Measurements from ENCODE around the gene EHF.
A peak's percentile ranks its signal among the peaks of the same experiment; 100 is the strongest.
"Not testable (repeated sequence)": the region's sequence is repeated elsewhere in the genome, so short reads cannot be mapped to it uniquely, and the experiment has no call there.

Gene EHF

DNA sequence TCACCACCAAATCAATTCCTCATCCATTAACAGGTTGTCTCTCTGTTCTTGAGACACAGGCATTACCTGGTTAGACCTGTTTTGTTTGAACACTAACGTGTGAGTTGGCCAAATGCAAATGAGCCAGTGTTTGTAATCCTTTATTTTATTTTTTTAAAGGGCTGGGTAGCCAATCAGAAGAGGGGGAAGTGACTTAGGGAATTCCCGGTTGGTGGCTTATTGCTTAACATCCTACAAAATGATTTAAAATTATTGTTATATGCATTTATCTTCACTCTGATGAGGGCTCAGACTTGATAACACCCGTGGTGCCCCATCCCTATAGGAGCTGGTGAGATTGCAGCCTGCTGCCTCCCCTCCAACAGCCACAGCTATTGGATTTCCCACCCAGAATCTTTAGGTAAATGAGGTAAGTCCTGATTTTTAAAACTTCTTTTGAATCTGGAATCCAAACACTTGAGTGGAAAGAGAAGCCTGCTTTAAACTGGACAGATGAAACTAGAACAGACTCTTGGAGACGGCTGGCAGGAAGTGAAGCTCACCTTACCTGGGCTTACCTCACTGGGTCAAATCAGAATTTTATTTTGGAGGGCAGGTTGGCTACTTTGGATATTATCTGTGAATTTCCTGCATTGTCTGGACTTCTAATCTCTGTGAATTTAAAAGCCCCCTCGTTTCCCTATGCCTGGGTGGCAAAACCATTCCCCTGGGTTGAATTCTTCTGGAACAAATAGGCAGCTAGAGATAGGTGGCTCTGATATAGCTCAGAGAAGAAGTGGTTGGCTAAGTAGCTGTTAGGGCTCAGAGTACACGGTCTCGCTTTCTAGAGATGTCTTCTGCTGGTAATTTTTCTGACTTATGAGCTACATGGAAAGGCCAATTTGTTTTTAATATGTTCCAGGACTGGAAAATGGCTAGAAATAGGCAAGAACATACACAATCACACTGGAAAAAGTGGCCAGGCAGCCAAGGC lies at the start of gene EHF:
Gene EHF, plus strand, starts transcription at position 274 of the 973 bp plus-strand sequence. CDS start 21,538 bp downstream, outside the sequence.
- no peak for DNase-seq

DNA sequence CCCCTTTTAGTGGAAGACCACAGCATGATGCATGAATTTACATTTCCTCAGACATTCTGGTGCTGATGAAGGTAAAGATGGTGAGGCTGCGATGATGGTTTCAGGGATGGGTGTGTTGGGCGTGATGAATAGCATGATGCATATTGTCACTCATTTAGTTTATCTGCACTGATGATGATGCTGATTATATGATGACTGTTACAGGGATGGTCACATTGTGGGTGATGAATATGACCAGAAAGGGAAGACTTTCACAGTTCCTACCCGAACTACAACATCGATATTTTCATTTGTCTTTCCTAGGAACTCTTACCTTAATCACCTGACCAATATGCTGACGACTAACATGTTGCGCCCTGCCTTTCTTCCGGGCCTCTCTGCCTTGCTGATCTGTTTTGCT lies 47.4 kb upstream of the EHF start:
- no peak for DNase-seq

DNA sequence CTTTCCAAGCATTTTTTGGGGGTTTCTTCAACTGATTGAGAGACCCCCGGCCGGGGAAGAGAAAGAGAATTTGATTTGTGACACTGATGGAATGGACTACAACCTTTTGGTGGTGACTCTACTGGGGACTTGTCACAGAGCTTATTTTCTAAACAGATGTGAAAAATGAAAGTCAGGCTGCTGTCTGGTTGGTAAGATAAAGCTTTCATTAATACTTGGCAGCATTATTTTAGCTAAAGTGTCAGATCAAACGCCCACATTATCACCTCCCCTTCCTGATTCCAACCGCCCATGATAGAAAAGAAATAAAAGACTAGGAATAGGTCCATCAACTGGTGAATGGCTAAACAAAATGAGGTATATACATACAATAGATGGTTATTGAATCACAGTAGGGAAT lies 45.6 kb upstream of the EHF start:
- DNase-seq: no peak

GRCh38 chr11:34575671-34576070 lies 45.2 kb upstream of the EHF start:
- DNase-seq: no peak

GRCh38 chr11:34576331-34576730 lies 44.6 kb upstream of the EHF start:
- no peak for DNase-seq

GRCh38 chr11:34583818-34584217 lies 37.1 kb upstream of the EHF start:
- DNase-seq: no peak

DNA sequence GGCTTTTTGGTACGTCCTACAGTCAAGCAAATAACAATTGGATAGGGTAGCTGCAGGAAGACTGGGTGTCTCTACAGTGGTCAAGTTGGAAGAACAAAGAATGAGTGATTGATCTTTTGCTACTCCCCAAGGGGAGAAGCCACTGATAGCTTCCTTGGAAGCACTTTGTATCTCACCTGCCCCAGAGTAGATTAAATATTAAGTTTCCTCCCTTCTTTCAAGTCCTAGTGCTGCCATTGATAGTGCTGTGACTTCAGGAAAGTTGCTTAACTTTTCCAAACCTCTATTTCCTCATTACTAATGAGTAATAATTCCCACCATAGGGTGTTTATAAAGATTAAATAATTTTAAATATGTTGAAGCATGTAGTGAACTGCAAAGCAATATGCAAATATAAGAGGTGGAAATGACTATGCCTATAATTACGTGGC lies 35.6 kb upstream of the EHF start:
- no peak for DNase-seq

GRCh38 chr11:34585735-34586487 lies 35.0 kb upstream of the EHF start:
- peak; percentile 72 for DNase-seq

DNA sequence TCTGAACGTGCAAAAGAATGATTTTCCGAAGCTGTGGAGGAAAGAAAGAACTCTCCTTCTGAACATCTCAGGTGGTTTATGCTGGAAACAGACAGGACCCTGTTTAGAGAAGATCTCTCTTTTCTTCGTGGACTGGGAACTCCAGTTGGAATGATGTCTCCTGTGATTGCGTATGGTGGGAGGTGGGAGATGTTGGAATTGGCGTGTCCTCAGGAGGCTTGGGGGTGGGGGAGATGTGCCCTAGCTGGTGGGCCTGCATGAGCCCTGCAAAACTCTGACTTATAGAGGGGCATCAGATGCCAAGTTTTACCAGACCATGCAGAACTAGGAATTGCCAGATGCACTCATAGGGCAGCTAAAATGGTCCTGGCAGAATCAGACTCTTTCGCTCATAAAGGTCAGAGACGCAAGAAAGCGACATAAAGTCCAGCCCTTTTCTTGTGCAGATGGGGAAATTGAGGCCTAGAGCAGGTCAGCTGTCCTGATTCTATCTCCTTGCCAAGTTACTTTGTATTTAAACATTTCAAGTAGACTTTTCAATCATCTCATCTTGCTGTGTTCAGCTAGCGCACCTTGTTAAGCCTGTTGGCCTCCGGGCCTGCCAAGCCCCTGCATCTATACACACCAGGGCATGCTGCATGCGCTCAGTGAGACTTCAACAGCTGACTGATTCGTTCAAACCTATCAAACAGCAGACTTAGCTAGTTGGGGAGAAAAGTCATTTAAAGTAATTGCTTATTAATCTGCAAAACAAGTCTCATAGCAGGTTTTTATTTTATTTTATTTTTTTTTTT lies 34.2 kb upstream of the EHF start:
- DNase-seq: no peak

DNA sequence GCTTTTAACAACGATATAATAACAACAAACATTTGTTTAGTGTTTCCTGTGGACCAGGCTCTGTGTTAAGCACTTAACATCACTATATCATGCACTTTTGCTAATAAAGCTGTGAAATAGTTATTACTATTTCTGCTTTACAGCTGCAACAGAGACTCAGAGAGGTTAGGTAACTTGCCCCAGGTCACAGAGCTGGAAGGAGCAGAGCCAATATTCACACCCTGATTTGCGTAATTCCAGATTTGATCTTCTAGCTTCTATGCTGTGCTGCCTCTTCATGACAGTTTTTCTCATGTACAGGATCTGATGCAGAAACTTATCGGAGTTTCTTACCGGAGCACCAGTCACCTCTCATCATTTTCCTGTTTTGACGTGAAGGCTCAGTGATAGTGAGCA lies 33.6 kb upstream of the EHF start:
- DNase-seq: no peak

GRCh38 chr11:34588023-34588422 lies 32.9 kb upstream of the EHF start:
- no peak for DNase-seq

DNA sequence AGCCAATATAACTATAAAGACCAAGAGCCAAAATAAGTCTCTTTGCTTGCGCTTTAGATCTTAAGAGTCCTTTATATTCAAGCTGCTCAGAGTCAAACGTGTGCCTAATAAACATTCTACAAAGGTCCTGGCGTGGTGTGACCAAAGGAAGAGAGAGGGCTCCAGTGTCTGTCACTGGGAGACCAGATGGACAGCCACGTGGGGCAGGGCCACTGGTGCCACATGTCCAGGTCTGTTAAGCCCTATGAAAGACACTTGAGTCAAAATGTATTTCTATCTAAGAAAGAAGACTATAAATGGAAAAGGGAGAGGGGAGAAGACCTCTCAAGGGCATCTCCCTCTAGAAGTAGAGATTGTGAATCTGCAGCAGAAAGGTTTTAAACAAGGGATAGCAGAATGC lies 32.2 kb upstream of the EHF start:
- DNase-seq: no peak

GRCh38 chr11:34589177-34589576 lies 31.7 kb upstream of the EHF start:
- DNase-seq: not testable (repeated sequence)

DNA sequence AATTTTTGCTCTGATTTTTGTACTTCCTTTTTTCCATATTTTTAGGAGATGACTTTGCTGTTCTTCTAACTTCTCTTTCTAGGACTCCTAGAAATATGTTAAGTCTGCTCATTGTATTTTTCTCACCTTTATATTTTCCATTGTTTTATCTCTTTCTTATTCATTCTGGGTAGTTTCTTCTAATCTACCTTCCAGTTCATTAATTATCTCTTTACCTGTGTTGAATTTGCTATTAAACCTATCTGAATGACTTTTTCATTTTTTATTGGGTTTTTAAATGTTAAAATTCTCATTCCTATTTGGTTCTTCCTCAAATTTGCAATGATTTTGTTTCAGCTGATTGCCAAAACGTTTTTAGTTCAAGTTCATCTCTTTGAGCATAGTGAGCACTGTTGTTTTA lies 27.8 kb upstream of the EHF start:
- DNase-seq: no peak

GRCh38 chr11:34594603-34595002 lies 26.3 kb upstream of the EHF start:
- DNase-seq: no peak

GRCh38 chr11:34595391-34595790 lies 25.5 kb upstream of the EHF start:
- no peak for DNase-seq

DNA sequence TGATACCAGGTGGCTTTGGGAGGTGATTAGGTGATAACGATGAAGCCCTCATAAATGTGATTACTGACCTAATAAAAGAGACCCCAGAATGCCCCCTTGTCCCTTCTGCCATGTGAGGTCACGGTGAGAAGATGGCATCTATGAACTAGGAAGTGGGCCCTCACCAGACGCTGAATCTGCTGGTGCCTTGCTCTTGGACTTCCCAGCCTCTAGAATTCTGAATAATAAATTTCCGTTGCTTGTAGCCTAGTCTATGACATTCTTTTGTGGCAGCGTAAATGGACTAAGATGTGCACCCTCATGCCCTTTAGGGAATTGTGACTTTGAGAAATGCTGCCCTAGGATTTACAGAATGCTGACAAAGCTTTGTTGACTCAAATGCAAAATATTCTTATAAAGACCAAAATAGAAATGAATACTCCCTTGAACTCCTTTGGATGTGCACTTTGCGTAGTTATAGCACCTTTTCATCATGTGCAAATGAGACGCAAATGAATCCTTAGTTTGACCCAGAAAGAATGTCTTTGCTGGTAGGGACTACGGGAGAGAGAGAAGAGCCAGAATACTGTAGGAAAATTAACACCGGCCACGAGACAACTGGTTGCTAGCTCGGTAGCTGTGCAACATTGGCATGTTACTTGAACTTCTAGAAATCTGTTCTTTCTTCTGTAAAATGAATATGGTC lies 24.8 kb upstream of the EHF start:
- no peak for DNase-seq

- peak; percentile 88 for DNase-seq
These were observed 21.4 kb upstream of the EHF start for GRCh38 chr11:34599406-34599945.

GRCh38 chr11:34600339-34601084 lies 20.4 kb upstream of the EHF start:
- DNase-seq: no peak

DNA sequence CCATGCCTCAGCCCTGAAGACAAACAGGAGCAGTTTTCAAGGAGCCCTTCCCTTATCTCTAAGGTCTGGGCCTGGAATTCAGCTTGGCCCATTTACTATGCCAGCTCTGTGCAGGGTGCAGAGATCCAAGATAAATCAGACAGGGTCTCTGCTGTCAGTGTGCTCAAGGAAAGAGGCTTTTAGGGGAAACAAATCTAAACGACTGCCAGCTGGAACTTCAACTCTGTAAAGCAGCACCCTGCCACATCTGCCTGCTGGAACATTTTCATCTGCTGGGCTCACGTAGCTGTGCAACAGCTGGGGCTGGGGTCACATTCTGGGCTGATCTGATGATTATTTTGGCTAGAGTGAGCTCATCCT lies 19.8 kb upstream of the EHF start:
- DNase-seq: no peak

DNA sequence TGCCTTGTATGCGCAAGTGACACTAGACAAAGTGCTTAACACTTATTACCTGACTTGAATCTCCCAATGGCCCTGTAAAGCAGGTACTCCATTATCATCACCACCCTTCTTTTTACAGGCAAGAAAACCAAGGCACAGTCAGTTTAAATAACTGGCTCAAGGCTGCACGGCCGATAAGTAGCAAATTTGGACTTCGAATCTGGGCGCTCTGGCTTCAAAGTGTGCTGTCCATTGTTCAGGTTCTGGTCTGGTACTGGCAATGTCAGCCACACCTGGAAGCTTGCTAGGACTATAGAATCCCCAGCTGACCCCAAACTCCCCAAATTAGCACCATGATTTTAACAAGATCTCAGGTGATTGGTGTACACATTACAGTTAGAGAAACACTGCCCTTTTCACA lies 19.3 kb upstream of the EHF start:
- DNase-seq: no peak

- no peak for DNase-seq
These were observed 18.6 kb upstream of the EHF start for GRCh38 chr11:34602245-34602644.

Measured in fibroblast of skin of right quadriceps (primary cell).